HG03060 (cell line): Measurements from ENCODE around the gene GCGR.

Source experiments
- ATAC-seq: cut with Tn5 transposase; IDR thresholded peaks from one replicate; pipeline ENCODE4 v1.9.1; 2021; ENCODE audit warnings: low read depth, moderate number of reproducible peaks; ENCODE audit not compliant: unreplicated experiment

The GCGR gene

GRCh38 chr17:81803728-81804558 is at the start of gene GCGR:
Gene GCGR, plus strand, starts transcription at chr17:81804150. Its CDS starts 4,869 bp downstream, at chr17:81809019.
- ATAC-seq, result no peak

- ATAC-seq, result no peak
Observed at GRCh38 chr17:81792675-81793615, 11.0 kb upstream of the GCGR start.

DNA sequence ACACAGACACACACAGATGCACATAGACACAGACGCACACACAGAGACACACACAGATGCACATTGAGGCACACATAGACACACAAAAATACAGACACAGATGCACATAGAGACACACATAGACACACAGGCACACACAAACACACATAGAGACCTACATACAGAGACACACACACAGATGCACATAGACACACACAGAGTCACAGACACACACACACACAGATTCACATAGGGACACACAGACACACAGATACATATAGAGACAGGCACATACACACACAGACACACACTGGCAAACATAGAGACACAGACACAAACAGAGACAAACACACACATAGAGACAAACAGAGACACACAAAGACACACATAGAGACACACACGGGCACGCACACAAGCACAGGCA is 9.9 kb upstream of the GCGR start:
- no peak for ATAC-seq

- ATAC-seq, result no peak
Observed at GRCh38 chr17:81794509-81794908, 9.4 kb upstream of the GCGR start.

- no peak for ATAC-seq
Observed at GRCh38 chr17:81801327-81801726, 2.6 kb upstream of the GCGR start.

DNA sequence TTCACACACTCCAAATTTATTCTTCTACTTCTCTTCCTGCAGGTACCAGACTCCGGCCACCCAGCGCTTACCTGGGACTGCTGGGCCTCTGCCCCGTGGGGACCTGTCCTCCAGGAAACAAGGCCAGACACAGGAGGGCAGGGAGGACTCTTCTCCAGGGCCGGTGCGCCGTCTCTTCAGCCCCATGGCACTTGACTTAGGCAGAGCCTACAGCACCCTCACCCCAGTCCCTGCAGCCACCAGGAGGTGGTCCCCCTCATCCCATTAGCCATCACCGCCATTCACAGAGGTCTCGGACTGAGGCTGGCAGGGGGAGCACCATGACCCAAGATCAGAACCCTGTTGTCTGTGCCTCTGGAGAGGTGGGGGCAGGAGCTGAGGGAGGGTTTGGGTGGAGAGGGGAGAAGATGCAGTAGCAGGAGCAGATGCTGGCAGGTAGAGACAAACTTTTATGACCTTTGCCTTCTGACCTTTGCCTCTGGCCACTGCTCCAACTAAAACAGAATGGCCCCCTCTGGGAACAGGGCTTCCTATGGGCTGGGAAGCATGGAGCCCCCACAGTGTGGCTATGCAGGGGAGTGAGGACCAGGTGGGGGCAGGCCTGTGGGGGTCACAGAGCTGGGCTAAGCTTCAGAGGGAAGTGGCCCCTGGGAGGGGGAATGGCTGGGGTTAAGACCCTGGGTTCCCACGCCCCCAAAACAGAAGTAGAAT is 1.7 kb upstream of the GCGR start:
- ATAC-seq, result no peak

GRCh38 chr17:81802856-81803643 is 900 bp upstream of the GCGR start:
- ATAC-seq, result no peak

- ATAC-seq, result no peak
Observed at GRCh38 chr17:81804559-81805399, 829 bp downstream of the GCGR start.

DNA sequence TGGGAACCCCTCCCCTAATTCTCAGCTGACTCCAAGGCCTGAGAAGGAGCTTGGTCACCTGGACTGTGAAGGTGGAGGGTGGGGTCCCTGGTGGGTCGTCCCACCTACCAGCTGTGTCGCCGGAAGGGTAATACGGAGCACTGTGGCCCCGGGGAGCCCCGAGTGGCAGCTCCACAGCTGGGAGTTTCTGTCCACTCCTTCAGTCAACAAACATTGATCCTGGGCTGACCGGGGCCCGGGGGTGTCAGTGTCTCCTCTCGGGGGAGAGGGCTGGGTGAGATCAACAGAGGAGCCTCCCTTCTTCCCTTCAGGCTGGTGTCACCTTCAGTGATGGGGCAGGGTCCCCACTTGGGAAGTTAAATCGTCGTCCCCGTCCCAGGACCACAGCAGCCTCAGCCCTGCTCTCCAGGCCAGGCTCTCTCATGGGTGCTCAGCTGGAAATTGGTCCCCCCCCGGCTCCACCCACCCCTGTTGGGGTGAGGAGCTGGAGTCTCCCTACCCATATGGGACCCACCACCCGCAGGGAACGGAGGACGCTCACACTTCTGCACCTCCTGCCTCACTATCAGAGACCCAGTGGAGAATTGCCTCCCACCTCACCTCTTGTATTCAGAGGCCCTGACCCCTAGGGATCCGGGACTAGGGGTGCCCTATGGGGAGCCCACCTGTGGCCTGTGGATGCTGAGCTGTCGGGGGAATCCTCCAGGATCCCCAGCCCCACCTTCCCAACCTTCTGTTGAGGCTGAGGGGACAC is 1.9 kb downstream of the GCGR start:
- no peak for ATAC-seq

DNA sequence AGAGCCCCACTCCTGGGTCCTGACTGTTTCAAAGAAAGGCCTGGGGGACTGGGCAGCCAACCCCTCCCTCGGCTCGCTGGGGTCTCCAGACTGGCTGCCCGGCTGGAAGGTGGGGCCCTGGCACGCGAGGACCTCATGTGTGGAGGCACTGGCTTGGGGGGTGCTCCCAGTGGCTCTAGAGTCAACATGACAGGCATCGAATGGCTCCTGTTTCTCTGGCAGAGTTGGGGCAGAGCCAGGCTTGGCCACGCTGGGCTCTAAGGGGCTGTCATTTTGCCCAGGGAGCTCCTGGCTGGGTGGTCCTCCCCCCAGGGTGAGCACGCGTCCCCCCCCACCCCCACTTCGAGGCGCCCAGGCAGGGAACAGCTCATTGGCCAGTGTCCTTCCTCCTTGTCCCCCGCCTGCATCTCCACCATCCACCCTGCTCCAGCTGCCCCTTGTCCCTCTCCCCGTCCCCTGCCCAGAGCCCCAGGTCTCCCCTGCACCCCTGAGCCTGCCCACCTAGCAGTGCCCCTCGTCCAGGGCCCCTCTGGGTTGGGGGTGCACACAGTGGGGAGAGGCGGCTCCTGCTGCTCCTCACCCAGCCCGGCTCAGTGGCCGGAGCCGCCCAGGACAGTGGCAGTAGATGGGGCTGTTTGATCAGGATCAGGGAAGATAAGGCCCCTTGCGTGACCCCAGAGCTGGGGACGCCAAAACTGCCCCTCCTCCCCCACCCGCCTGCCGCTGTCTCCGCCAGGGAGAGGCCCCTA is 2.7 kb downstream of the GCGR start:
- no peak for ATAC-seq

DNA sequence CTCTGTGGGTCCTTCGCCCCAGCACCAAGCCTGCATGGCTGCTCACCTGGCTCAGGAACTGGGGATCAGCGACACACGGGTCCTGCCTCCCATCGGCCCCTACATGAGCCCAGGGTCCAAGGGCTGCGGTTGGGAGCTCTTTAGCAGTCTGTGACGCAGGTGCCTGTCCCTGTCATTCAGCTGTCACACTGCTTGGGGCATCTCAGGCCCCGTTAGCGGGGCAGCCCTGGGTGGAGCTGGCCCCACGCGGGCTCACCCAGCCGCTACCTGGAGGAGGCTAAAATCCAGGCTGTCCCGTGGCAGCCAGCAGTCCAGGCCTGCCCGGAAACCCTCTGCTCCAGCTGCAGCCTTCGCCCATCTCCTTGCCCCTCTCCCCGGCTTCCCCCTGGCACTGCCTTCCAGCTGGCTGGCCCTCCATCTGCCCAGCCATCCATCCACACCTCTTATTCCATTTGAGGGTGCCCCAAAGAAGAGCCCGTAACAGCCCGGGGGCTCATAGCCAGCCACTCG is 3.3 kb downstream of the GCGR start:
- ATAC-seq, result no peak

GRCh38 chr17:81807839-81808238 is 3.9 kb downstream of the GCGR start:
- ATAC-seq, result no peak

DNA sequence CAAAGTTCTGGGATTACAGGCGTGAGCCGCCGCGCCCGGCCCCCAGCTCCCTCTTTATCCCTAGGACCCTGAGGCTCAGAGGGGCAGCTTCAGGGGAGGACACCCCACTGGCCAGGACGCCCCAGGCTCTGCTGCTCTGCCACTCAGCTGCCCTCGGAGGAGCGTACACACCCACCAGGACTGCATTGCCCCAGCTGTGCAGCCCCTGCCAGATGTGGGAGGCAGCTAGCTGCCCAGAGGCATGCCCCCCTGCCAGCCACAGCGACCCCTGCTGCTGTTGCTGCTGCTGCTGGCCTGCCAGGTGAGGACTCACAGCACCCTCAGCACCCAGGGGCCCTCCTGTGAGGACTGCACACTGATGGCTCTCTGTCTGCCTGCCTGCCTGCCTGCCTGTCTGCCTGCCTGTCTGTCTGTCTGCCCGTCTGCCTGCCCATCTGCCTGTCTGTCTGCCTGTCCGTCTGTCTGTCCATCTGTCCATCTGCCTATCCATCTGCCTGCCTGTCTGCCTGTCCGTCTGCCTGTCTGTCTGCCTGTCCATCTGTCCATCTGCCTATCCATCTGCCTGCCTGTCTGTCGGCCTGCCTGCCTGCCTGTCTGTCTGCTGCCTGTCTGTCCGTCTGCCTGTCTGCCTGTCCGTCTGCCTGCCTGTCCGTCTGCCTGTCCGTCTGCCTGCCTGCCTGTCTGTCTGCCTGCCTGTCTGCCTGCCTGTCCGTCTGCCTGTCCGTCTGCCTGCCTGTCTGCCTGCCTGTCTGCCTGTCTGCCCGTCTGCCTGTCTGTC is 5.0 kb downstream of the GCGR start:
- ATAC-seq, result no peak

DNA sequence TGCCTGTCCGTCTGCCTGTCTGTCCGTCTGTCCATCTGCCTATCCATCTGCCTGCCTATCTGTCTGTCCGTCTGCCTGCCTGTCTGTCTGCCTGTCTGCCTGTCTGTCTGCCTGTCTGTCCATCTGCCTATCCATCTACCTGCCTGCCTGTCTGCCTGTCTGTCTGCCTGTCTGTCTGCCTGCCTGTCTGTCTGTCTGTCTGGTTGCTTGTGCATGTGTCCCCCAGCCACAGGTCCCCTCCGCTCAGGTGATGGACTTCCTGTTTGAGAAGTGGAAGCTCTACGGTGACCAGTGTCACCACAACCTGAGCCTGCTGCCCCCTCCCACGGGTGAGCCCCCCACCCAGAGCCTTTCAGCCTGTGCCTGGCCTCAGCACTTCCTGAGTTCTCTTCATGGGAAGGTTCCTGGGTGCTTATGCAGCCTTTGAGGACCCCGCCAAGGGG is 5.6 kb downstream of the GCGR start:
- no peak for ATAC-seq

GRCh38 chr17:81810476-81810875 is 6.5 kb downstream of the GCGR start:
- ATAC-seq, result no peak

- ATAC-seq, result no peak
Observed at GRCh38 chr17:81810892-81811704, 7.1 kb downstream of the GCGR start.
